HG02678 (cell line): Measurements from ENCODE around the gene CDCA5.

Experiments used
- ATAC-seq: cut with Tn5 transposase; IDR thresholded peaks from one replicate; pipeline ENCODE4 v1.9.1; 2021; ENCODE audit warnings: mild to moderate bottlenecking, moderate library complexity; ENCODE audit not compliant: unreplicated experiment

The CDCA5 gene

DNA sequence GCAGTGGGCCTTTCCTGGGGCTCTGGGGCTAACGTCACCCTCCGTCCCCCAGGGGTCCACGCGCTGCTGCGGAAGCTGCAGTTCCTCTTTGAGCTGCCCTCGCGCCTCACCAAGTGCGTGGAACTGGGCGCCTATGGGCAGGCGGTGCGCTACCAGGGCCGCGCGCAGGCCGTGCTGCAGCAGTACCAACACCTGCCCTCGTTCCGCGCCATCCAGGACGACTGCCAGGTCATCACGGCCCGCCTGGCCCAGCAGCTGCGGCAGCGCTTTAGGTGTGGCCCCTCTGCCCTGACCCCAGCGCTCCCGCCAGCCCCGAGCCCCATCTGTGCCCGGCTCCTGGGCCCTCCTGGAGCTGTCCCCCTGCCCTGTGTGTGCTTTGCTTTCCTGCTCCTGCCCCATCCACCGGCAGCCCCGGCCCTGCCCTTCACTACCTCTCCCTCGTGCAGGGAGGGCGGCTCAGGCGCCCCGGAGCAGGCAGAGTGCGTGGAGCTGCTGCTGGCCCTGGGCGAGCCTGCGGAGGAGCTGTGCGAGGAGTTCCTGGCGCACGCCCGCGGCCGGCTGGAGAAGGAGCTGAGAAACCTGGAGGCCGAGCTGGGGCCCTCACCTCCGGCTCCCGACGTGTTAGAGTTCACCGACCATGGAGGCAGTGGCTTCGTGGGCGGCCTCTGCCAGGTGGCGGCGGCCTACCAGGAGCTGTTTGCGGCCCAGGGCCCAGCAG lies 24.1 kb upstream of the CDCA5 start:
- no peak for ATAC-seq

- no peak for ATAC-seq
Observed at GRCh38 chr11:65107078-65107477, 23.2 kb upstream of the CDCA5 start.

DNA sequence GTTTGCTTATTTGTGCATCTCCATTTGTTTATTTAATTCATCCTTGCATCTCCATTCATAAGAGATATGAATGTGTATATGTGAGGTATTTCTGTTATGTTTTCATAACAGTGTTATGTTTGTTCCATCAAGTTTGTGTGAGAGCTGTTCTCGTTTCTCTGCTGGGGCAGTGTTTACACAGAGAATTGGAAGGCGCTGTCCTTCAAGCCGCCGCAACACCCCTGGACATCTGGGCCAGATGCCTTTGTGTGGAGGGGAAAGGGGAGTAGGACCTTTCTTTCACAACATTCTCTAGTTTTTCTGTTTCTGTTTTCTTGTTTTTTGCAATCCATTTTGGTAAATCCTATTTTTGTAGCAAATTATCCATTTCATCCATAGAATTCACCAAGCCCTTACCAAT lies 20.8 kb upstream of the CDCA5 start:
- ATAC-seq = no peak

- ATAC-seq = no peak
Observed at GRCh38 chr11:65103476-65103875, 19.6 kb upstream of the CDCA5 start.

DNA sequence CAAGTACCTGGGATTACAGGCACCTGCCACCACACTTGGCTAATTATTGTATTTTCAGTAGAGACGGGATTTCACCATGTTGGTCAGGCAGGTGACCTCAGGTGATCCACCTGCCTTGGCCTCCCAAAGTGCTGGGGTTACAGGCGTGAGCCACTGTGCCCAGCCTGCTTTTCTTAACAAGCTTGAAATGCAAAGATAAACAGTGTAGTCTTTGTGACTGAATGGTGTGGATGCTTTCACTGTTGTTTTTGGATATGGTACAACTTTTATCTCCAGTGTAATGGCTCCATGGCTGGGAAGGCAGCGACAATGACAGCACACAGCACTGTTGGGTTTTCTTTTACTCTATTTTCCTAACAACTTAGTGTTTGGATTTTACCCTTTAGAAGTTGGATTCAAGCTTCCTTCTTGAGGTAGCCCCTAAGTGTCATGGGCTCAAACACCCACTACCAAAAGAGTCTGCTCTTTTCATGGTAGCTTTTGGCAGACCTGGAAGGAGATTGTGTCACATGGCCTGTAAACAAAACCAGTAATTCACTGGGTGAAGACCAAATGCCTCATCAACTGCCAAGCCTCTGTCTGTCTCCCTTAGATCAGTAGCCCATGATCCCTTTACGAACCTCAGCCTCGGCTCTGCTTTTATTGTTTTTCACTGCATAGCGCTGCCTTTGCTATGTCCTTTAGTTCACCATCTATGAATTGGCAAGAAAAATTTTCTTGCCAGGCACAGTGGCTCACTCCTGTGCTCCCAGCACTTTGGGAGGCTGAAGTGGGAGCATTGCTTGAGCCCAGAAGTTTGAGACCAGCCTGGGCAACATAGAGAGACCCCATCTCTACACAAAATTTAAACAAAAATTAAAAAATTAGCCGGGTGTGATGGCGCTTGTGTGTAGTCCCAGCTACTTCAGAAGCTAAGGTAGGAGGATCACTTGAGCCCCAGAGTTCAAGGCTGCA lies 18.6 kb upstream of the CDCA5 start:
- ATAC-seq = no peak

DNA sequence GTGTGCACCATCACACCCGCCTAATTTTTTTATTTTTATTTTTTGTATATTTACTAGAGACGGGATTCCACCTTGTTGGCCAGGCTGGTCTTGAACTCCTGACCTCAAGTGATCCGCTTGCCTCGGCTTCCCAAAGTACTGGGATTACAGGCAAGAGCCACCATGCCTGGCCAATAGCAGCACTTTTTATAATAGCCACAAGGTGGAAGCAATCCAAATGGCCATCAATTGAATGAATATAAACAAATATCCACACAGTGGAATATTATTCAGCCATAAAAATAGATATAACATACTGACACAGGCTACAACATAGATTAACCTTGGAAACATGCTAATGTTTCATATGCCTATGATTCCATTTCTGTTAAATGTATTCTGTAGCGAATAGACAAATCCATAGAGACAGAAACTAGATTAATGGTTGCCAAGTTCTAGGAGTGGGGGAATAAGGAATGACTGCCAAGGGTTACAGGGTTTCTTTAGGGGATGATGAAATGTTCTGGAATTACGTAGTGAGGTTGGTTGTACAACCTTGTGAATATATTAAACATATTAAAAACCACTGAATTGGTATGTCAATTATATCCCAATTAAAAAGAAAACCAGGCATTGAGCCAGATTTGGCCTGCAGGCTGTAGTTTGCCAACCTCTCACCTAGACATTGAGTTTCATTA lies 17.0 kb upstream of the CDCA5 start:
- ATAC-seq = no peak

DNA sequence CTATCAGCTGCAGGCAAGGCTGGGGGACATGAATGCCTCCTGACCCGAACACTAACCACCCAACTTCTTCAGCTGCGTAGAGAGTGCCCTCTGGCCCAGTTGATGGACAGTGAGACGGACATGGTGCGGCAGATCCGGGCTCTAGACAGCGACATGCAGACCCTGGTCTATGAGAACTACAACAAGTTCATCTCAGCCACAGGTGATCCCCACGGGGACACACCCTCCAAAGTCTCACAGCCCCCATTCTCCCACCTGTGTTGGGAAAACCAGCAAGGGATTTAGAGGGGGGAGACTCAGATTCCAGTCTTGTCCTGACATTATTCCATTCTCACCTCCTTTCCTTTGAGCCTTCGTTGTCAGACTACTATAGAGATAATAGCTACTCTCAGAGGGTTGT lies 13.1 kb upstream of the CDCA5 start:
- ATAC-seq = no peak

DNA sequence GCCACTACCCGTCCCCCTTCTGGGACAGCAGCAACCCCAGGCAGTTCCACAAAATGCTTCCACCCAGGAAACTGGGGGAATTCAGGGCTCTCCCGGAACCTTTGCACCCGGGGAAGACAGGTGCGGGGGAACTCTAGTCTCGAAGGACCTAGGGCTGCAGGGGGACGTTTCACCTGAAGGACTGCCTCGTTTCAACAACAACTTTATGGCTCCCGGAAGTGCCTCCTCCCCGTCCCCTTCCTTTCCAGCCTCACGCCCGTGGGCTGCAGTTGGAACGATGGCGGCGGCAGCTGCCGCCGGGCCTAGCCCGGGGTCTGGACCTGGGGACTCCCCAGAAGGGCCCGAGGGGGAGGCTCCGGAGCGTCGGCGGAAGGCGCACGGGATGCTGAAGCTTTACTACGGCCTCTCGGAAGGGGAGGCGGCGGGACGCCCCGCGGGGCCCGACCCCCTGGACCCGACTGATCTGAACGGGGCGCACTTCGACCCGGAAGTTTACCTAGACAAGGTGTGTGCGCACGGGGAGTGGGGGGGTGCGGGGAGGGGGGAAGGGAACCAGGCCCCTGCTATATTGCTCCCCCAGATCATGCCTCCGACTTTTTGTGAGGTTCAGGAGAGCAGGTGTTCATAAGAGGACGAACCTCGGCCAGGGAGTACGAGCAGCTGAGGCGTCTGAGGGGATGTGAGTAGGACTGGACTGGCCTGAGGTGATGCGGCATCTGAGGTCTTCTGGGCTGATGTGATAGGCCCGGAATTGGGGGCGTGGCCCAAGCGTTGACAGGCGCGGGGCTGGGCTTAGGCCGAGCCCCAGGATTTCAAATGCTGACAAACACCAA lies 12.3 kb upstream of the CDCA5 start, which contains the start of gene VPS51:
Gene VPS51, plus strand, starts transcription at position 241 of the 833 bp plus-strand sequence. Its CDS starts 37 bp downstream, at position 278.
- ATAC-seq = peak; percentile 74

- no peak for ATAC-seq
Observed at GRCh38 chr11:65095427-65095826, 11.6 kb upstream of the CDCA5 start.

DNA sequence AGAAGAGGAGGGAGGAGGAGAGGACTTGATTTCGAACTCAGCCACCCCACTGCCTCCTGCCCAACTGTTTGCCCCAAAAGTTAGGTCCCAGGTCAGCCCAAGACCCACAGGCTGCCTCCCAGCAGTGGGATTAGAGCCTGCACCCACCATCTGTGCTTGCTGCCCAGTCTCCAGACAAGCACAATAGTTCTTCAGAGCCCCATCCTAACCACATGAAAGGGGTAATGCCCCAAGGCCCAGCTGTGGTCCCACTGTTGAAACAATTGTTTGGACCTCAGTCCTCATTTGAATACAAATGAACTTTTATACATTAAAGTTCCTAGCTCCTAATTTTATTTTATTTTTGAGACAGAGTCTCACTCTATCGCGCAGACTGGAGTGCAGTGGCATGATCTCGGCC lies 6.8 kb upstream of the CDCA5 start:
- ATAC-seq = no peak

DNA sequence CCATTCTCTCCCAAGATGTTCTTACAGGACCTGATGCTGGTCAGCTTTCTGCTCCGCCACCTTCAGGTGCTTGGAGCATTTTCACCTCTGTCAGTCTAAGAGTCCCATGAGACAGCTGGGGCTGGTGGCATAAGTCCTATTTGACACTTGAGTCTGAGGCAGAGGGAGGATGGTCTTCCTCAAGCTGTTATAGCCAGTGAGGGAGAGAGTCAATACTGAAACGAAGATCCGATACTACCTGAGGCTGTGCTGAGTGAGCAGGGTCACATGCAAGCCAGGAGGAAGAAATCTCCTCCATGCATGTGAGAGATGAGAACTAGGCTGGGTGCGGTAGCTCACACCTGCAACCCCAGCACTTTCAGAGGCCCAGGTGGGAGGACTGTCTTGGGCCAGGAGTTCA lies 5.8 kb upstream of the CDCA5 start:
- ATAC-seq = no peak

GRCh38 chr11:65087827-65088226 lies 4.0 kb upstream of the CDCA5 start:
- ATAC-seq = no peak

GRCh38 chr11:65087216-65087615 lies 3.4 kb upstream of the CDCA5 start:
- ATAC-seq = no peak

DNA sequence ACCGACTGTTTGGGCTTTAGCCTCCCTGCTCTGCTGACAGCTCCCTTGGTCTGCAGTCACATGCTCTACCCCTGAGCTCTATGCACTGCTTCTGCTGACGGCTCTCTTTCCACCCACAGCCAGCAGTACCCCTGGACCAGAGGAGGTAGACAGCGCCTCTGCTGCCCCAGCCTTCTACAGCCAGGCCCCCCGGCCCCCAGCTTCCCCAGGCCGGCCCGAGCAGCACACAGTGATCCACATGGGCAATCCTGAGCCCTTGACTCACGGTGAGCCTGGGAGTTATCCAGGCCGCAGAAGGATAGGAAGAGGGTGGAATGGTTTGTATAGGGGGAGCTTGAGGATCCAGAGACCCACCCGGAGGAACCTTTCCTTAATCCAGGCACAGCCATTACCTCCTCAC lies 3.0 kb upstream of the CDCA5 start:
- ATAC-seq = no peak

DNA sequence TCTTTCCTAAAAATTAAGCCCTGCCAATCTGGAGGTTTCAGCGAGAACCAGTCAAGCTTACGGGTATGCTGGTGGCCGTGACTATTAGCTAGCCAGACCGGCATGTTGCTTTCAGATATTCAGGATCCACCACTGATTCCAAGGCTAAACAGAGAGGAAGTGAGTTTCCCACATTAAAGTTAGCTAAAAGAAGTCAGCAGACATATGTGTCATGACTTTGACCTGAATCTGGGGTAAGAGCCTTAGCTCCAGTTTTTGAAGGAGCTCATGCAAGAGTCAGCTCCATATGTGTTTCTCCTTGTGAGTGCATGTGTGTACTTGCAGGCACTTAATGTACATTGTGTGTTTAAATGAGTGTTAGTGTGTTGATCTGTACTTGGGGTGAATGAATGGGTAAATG lies 1.6 kb upstream of the CDCA5 start:
- ATAC-seq = no peak

GRCh38 chr11:65084598-65085375 lies 947 bp upstream of the CDCA5 start:
- ATAC-seq = no peak

DNA sequence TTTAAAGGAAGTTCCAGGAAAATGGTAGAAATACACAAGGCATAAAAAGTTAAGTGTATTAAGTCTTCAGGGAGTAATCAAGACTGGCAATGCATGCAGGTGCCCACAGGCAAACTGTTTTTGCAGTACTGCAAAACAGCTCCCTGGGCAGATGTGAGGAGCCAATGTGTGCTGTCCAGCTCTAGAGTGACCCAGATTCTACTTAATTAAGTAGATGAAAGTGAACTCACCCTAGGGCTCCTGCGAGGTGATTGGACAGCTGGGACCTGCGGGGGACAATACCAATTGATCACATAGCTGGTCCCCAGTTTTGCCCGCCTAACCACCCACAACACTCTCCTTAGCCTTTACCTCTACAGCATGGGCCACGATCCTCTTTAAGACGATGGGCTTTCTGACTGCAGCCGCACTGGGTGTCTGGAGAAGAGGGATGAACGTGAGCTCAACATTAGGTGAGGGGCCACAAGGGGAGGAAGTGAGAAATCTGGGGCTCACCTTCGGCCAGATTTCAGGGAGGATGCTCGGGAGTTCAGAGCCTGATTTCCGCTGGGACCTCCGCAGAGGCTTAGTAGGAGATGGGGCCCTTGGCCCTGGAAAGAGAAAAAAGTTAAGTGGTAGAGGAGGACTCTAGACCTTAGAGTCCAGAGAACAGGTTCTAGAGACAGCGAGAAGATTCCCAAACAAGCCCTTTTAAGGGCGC lies 556 bp downstream of the CDCA5 start:
- ATAC-seq = peak; percentile 15

DNA sequence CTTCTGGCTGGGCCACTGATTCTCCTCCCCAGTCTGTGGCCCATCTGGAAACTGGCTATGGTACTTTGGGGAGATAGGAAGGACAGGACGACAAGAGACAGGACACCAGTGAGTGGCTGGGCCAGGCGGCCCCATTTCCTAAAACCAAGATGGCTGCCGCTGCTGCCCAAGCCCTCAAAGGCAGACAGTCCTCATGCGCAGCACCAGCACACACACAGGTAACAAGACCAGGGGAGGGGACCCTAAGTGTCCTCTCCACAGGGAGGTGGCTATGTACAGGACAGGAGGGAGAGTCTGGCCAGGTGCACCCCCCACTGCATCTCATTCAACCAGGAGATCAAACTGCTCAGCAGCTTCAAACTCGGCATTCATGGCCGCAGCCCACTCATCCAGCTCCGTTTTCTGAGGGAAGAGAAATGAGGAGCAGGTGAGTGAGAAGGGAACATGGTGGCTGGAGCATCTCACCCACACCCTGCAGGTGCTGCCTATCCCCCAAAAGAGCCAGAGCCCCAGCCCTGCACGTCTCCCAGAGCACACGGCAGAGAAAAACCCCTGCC lies 5.0 kb downstream of the CDCA5 start:
- ATAC-seq = no peak

- no peak for ATAC-seq
Observed at GRCh38 chr11:65078151-65078550, 5.7 kb downstream of the CDCA5 start.
